K562 (cell line): ENCODE measurements around the gene CDH3. TPM values are rescaled to one million over a fixed set of nuclear protein-coding genes. Genes with fewer than 3 reads are reported as not detected.
A peak's percentile ranks its signal among the peaks of the same experiment; 100 is the strongest.

Experiments used
- ATAC-seq: fragments of 200-7000 bp; cut with Tn5 transposase; 3 replicates; pipeline ENCODE4 v1.9.1; 2020; ENCODE audit warnings: moderate library complexity
- BruUV-seq: library from RNA; stranded (reverse); fragments of 400-500 nt; replicated peaks from 2 replicates; lab custom pipeline; 2021; lab: Mats Ljungman, UMichigan
- CTCF ChIA-PET: fragments of 300-600 bp; formaldehyde crosslinking; extraction: SDS; loops from one replicate; lab custom pipeline; 2021; ENCODE audit warnings: low intra/inter-chr PET ratio; lab: Yijun Ruan, JAX
- POLR2A ChIA-PET: fragments of 300-600, 350-650 bp; sonication (Branson Sonifier 250); formaldehyde crosslinking; extraction: SDS; loops from one replicate; lab custom pipeline; 2021; ENCODE audit warnings: antibody characterized with exemption, inconsistent platforms; lab: Yijun Ruan, JAX
- DNase-seq, 4 experiments: peaks; one replicate each; pipeline versions ENCODE4 v3.0.0 to v3.0.0-alpha.2; 2011 to 2018; ENCODE audit warnings: low spot score in 3 of 4, mixed read lengths in 3 of 4; ENCODE audit errors: extremely low read depth in 1 of 4
- FAIRE-seq: peaks from 2 replicates; lab custom pipeline; 2011; peaks lifted over from hg19 to GRCh38; lab: Jason Lieb, UNC
- H2AFZ ChIP-seq: 2 replicates; pipeline ENCODE4 v1.6.0; 2011; ENCODE audit warnings: low read depth, low read length, control low read depth, inconsistent platforms
- H3K27ac ChIP-seq: fragments of 200-600 bp; 3 replicates; pipeline ENCODE4 v1.8.0; 2011; ENCODE audit warnings: low read depth, mild to moderate bottlenecking, control low read depth, inconsistent platforms, low read length, moderate library complexity, mixed read lengths; ENCODE audit errors: extremely low read depth
- H3K27me3 ChIP-seq, 2 experiments: fragments of 300-600 bp in 1 of 2; 2 replicates in 1 of 2; 3 replicates in 1 of 2; pipeline versions ENCODE4 v1.6.0 to v1.8.0; 2011; ENCODE audit warnings: inconsistent platforms in 2 of 2, low read length in 2 of 2, mild to moderate bottlenecking in 1 of 2, mixed read lengths in 1 of 2, moderate library complexity in 1 of 2; ENCODE audit not compliant: control insufficient read depth in 2 of 2, insufficient read depth in 2 of 2
- H3K36me3 ChIP-seq: fragments of 300-600 bp; 3 replicates; pipeline ENCODE4 v1.8.0; 2011; ENCODE audit warnings: mild to moderate bottlenecking, low read length, inconsistent platforms; ENCODE audit not compliant: control insufficient read depth, insufficient read depth
- H3K4me1 ChIP-seq, 2 experiments: fragments of 200-600 bp in 1 of 2; replicated peaks in 1 of 2; 2 replicates in 1 of 2; 3 replicates in 1 of 2; pipeline versions ENCODE4 v1.5.1 to v1.8.0; 2011; ENCODE audit warnings: inconsistent platforms in 2 of 2, low read length in 2 of 2, mild to moderate bottlenecking in 1 of 2, mixed read lengths in 1 of 2, moderate library complexity in 1 of 2; ENCODE audit not compliant: control insufficient read depth in 2 of 2, insufficient read depth in 2 of 2
- H3K4me2 ChIP-seq: 2 replicates; pipeline ENCODE4 v1.6.1; 2011; ENCODE audit warnings: low read length, control low read depth, inconsistent platforms, mixed read lengths; ENCODE audit not compliant: insufficient read depth
- H3K4me3 ChIP-seq: fragments of 200-600 bp; sonication (generic), shearing (Covaris generic); 2 replicates; pipeline ENCODE4 v1.5.1; 2016; ENCODE audit warnings: control low read depth, inconsistent platforms
- H3K79me2 ChIP-seq: fragments of 200-600 bp; 3 replicates; pipeline ENCODE4 v1.8.0; 2011; ENCODE audit warnings: low read length, inconsistent platforms; ENCODE audit not compliant: control insufficient read depth, insufficient read depth
- H3K9ac ChIP-seq, 2 experiments: 2 replicates each; pipeline versions ENCODE4 v1.6.0 to v1.6.1; 2011; ENCODE audit warnings: low read depth in 2 of 2, low read length in 2 of 2, control low read depth in 1 of 2, inconsistent platforms in 1 of 2, mild to moderate bottlenecking in 1 of 2, mixed read lengths in 1 of 2; ENCODE audit not compliant: insufficient read depth in 1 of 2
- H3K9me1 ChIP-seq: one replicate; pipeline ENCODE4 v1.6.0; 2011; ENCODE audit warnings: inconsistent platforms, mild to moderate bottlenecking, low read length, moderate library complexity; ENCODE audit not compliant: control insufficient read depth, insufficient read depth
- H3K9me3 ChIP-seq: replicated peaks from 2 replicates; pipeline ENCODE4 v1.5.1; 2011; ENCODE audit warnings: low read depth, low read length, inconsistent platforms; ENCODE audit not compliant: control insufficient read depth, insufficient read depth
- H4K20me1 ChIP-seq: replicated peaks from 2 replicates; pipeline ENCODE4 v1.6.1; 2011; ENCODE audit warnings: low read length, inconsistent platforms, mixed read lengths; ENCODE audit not compliant: control insufficient read depth, insufficient read depth
- CTCF ChIP-seq, 3 experiments: IDR thresholded peaks in 2 of 3; conservative IDR thresholded peaks in 1 of 3; 2 replicates each; pipeline ENCODE4 v1.5.1; 2011 to 2012; ENCODE audit warnings: low read length in 3 of 3, mild to moderate bottlenecking in 3 of 3, control low read depth in 2 of 3, improper control_type of control experiment in 1 of 3, inconsistent platforms in 1 of 3, low read depth in 1 of 3, mixed read lengths in 1 of 3, moderate library complexity in 1 of 3; ENCODE audit not compliant: insufficient read depth in 2 of 3
- RAD21 ChIP-seq, 2 experiments: fragments of 250-450 bp in 1 of 2; fragments of 450-650 bp in 1 of 2; sonication (Bioruptor Pico) in 1 of 2; formaldehyde crosslinking in 1 of 2; IDR thresholded peaks in 1 of 2; conservative IDR thresholded peaks in 1 of 2; 2 replicates each; pipeline versions ENCODE4 v1.4.0 to v1.8.0; 2020 to 2022; ENCODE audit warnings: mild to moderate bottlenecking in 2 of 2, moderate library complexity in 1 of 2
- RBM25 ChIP-seq: fragments of 200-400 bp; formaldehyde crosslinking; IDR thresholded peaks from 2 replicates; pipeline ENCODE4 v1.6.1; 2018; ENCODE audit warnings: low read length, low read depth, moderate library complexity; ENCODE audit not compliant: severe bottlenecking
- REST ChIP-seq, 2 experiments: fragments of 450-650 bp; formaldehyde crosslinking in 1 of 2; IDR thresholded peaks; 2 replicates each; pipeline versions ENCODE4 v1.4.0 to v1.6.1; 2014 to 2020; ENCODE audit warnings: mild to moderate bottlenecking in 2 of 2, borderline replicate concordance in 1 of 2, low read depth in 1 of 2
- USF2 ChIP-seq: sonication (generic); formaldehyde crosslinking; IDR thresholded peaks from 2 replicates; pipeline ENCODE4 v1.5.0; 2020; ENCODE audit warnings: missing genetic modification reagents
- WGBS: fragments of 100-300 bp; shearing (Covaris generic); methylation state at CpG from one replicate; pipeline ENCODE4 v1.1.6; 2016; ENCODE audit warnings: low coverage, mixed read lengths; ENCODE audit not compliant: insufficient coverage; ENCODE audit errors: missing lambda C conversion rate; 5-methylcytosine and 5-hydroxymethylcytosine counted together
- in situ Hi-C: fragments of 300-500 bp; cut with MboI; formaldehyde crosslinking; loops from 4 replicates; pipeline ENCODE4 v1.15.0; 2018; ENCODE audit warnings: inconsistent platforms, mixed read lengths
- intact Hi-C: fragments of 100-400 bp; cut with micrococcal nuclease; formaldehyde crosslinking; loops from 2 replicates; pipeline ENCODE4 v1.14.2; 2022
- polyA plus RNA-seq, 8 experiments: library from polyadenylated mRNA; depleted of rRNA in 4 of 8; stranded (reverse) in 5 of 8; unstranded in 3 of 8; fragments of >200 nt; fragmentation: Nextera tagmentation in 2 of 8; fragmentation: Illumina TruSeq in 1 of 8; extraction: Ambion mirVana in 2 of 8; extraction: Trizol in 1 of 8; gene quantifications; 2 replicates each; pipeline versions ENCODE4 v1.2.1 to v1.2.3, GENCODE V29; 2011 to 2014; ENCODE audit warnings: inconsistent platforms in 1 of 8, missing spikeins in 1 of 8
- total RNA-seq, 7 experiments: library from RNA; depleted of rRNA in 6 of 7; stranded (reverse); fragments of >200 nt in 6 of 7; fragmentation: Illumina TruSeq in 2 of 7; extraction: Trizol in 2 of 7; gene quantifications; 2 replicates each; pipeline versions ENCODE4 v1.2.1 to v1.2.3, GENCODE V29; 2011 to 2021; ENCODE audit warnings: low replicate concordance in 1 of 7

CDH3 gene
- total and polyA plus RNA-seq, 9 of the 15 experiments (the other 6 are each of a cell fraction or from before 2014, with no cell fraction given), result 0.06 to 0.09 TPM; not detected in 7

GRCh38 chr16:68696514-68696913 lies 51.4 kb downstream of the CDH3 start:
- 9% methylated on average over 8 of the region's 8 CpGs for WGBS
- POLR2A ChIA-PET, result no interaction called here
- no peak for FAIRE-seq
- Histone ChIP-seq H3K9me1 (no peaks in the 10 kb centered on the region), H3K36me3 (no peaks in the 10 kb centered on the region)
- TF ChIP-seq CTCF (IDR thresholded peaks at IDR 0.05 in 2 of 3, conservative IDR thresholded peaks at IDR 0.05 in 1 of 3; ENCODE audit: insufficient read depth in 2 of 3, low read depth in 1 of 3, low read length in 3 of 3) (peak; percentile 20 to 44 (median 27); a peak in 3 of 6 replicates), USF2 (CRISPR knock-in tag) (no peak), REST (IDR thresholded peaks at IDR 0.05; ENCODE audit: borderline replicate concordance) (0 out of 2 replicates have a peak, but pooled peaks have one; percentile 9), REST (CRISPR knock-in tag; IDR thresholded peaks at IDR 0.05; ENCODE audit: low read depth) (no peak), RBM25 (no peak), RAD21 (CRISPR knock-in tag; conservative IDR thresholded peaks at IDR 0.05 in 1 of 2, IDR thresholded peaks at IDR 0.05 in 1 of 2) (peak in 1 of 2 experiments; percentile 59; a peak in 2 of 4 replicates)
- TF ChIP-seq, all 486 proteins: peak for 3
- DNase-seq (peak in 1 of 4 experiments; percentile 24), ATAC-seq (peak; percentile 67)
- BruUV-seq, result no TSS peak
- in situ Hi-C loops (no loop called here), intact Hi-C loops (no loop called here)
- Histone ChIP-seq H3K4me2 (no peak overlapping the region), H3K27me3 (peaks cover 57 to 87% of the 10 kb centered on the region in 2 experiments), H3K9ac (no peak overlapping the region), H3K4me3 (no peak overlapping the region), H3K27ac (no peak overlapping the region), H2AFZ (no peak overlapping the region), H3K9me3 (no peaks in the 10 kb centered on the region), H3K79me2 (no peaks in the 10 kb centered on the region), H3K4me1 (peaks cover 5 to 6% of the 10 kb centered on the region in 2 experiments; a peak in 2 of 5 replicates), H4K20me1 (no peaks in the 10 kb centered on the region; the same call in 1 of the 2 replicates)
- CTCF ChIA-PET, result interaction anchor here (0.6 to 1.8 kb wide), 2 partner anchors 168 to 1555 kb away, joined by 3 to 4 read pairs; no protein-coding TSS in a partner anchor
